PC-3 (cell line): ENCODE measurements around the gene CHAT. TPM values are rescaled to one million over a fixed set of nuclear protein-coding genes. Genes with fewer than 3 reads are reported as not detected.

Experiments used
- ATAC-seq: fragments of 200-7000 bp; cut with Tn5 transposase; 2 replicates; pipeline ENCODE4 v1.9.1; 2020; ENCODE audit warnings: mild to moderate bottlenecking, moderate library complexity
- BruUV-seq: library from RNA; stranded (reverse); fragments of 400-500 nt; replicated peaks from 2 replicates; lab custom pipeline; 2021; lab: Mats Ljungman, UMichigan
- CTCF ChIA-PET: fragments of 300-600 bp; sonication (Branson Sonifier 250); formaldehyde crosslinking; loops from one replicate; lab custom pipeline; 2022; ENCODE audit warnings: antibody characterized with exemption; lab: Charles Lee
- POLR2A ChIA-PET: fragments of 300-600 bp; sonication (Branson Sonifier 250); formaldehyde crosslinking; loops from one replicate; lab custom pipeline; 2022; ENCODE audit warnings: antibody characterized with exemption; ENCODE audit not compliant: unreplicated experiment; lab: Charles Lee
- DNase-seq: peaks from one replicate; pipeline ENCODE4 v3.0.0-alpha.2; 2015
- H2AFZ ChIP-seq: fragments of 300-600 bp; sonication (generic); 2 replicates; pipeline ENCODE4 v1.6.0; 2016; ENCODE audit warnings: antibody characterized with exemption, low read length
- H3F3A ChIP-seq: fragments of 300-600 bp; sonication (generic); one replicate; pipeline ENCODE4 v1.6.0; 2017; ENCODE audit warnings: antibody characterized with exemption, low read length, control low read depth, mild to moderate bottlenecking; ENCODE audit not compliant: unreplicated experiment
- H3K27ac ChIP-seq: fragments of 300-600 bp; sonication (generic); 2 replicates; pipeline ENCODE4 v1.5.1; 2016; ENCODE audit warnings: mild to moderate bottlenecking, low read length
- H3K27me3 ChIP-seq: fragments of 300-600 bp; sonication (generic); 2 replicates; pipeline ENCODE4 v1.6.1; 2016; ENCODE audit warnings: low read length, mixed read lengths
- H3K36me3 ChIP-seq: fragments of 300-600 bp; sonication (generic); 2 replicates; pipeline ENCODE4 v1.6.1; 2016; ENCODE audit warnings: low read depth, mixed run types, low read length, mixed read lengths
- H3K4me1 ChIP-seq: fragments of 300-600 bp; sonication (generic); 2 replicates; pipeline ENCODE4 v1.5.1; 2016; ENCODE audit warnings: low read length; ENCODE audit not compliant: insufficient read depth
- H3K4me2 ChIP-seq: fragments of 300-600 bp; sonication (generic); 2 replicates; pipeline ENCODE4 v1.6.0; 2016; ENCODE audit warnings: low read length
- H3K4me3 ChIP-seq: fragments of 300-600 bp; sonication (generic); 2 replicates; pipeline ENCODE4 v1.5.1; 2016; ENCODE audit warnings: mild to moderate bottlenecking, low read length, mixed read lengths
- H3K79me2 ChIP-seq: fragments of 300-600 bp; sonication (generic); 2 replicates; pipeline ENCODE4 v1.6.1; 2017; ENCODE audit warnings: low read length, mixed read lengths
- H3K9ac ChIP-seq: fragments of 300-600 bp; sonication (generic); 2 replicates; pipeline ENCODE4 v1.6.0; 2016; ENCODE audit warnings: mild to moderate bottlenecking, low read length
- H3K9me2 ChIP-seq: fragments of 300-600 bp; sonication (generic); replicated peaks from 2 replicates; pipeline ENCODE4 v1.6.1; 2016; ENCODE audit warnings: mixed run types, low read length, mixed read lengths
- H3K9me3 ChIP-seq: fragments of 300-600 bp; sonication (generic); 2 replicates; pipeline ENCODE4 v1.6.1; 2016; ENCODE audit warnings: low read length, mixed read lengths
- H4K20me1 ChIP-seq: fragments of 300-600 bp; sonication (generic); 2 replicates; pipeline ENCODE4 v1.6.1; 2016; ENCODE audit warnings: low read length, mixed read lengths
- CTCF ChIP-seq: fragments of 300-600 bp; sonication (generic); conservative IDR thresholded peaks from 2 replicates; pipeline ENCODE4 v1.5.1; 2017; ENCODE audit warnings: antibody characterized with exemption, low read depth, mild to moderate bottlenecking, low read length
- EZH2 ChIP-seq: fragments of 300-600 bp; sonication (generic); IDR thresholded peaks from one replicate; pipeline ENCODE4 v1.6.1; 2017; ENCODE audit warnings: antibody characterized with exemption, mild to moderate bottlenecking, low read length; ENCODE audit not compliant: unreplicated experiment
- EZH2phosphoT487 ChIP-seq: fragments of 300-600 bp; sonication (generic); IDR thresholded peaks from 2 replicates; pipeline ENCODE4 v1.6.1; 2018; ENCODE audit warnings: mild to moderate bottlenecking, antibody characterized with exemption, low read length, borderline replicate concordance
- intact Hi-C: fragments of 100-400 bp; cut with micrococcal nuclease; formaldehyde crosslinking; loops from 2 replicates; pipeline ENCODE4 v1.9.0; 2023
- total RNA-seq: library from RNA; depleted of rRNA; stranded (reverse); fragments of >200 nt; gene quantifications from 2 replicates; pipeline ENCODE4 v1.2.3, GENCODE V29; 2014

CHAT gene
- total RNA-seq, 1 experiment from 2014 or later: not detected

- intact Hi-C loops: no loop called here
- Histone ChIP-seq H3K9me2 (peaks cover 4% of the 10 kb centered on the region; the same call in 1 of the 2 replicates), H3K36me3 (no peaks in the 10 kb centered on the region; the same call in 1 of the 2 replicates), H3K27ac (no peak overlapping the region), H3K27me3 (no peaks in the 10 kb centered on the region), H4K20me1 (no peaks in the 10 kb centered on the region), H3K4me1 (peaks cover 5% of the 10 kb centered on the region; the same call in 1 of the 2 replicates), H3K4me3 (no peak overlapping the region), H3K4me2 (no peak overlapping the region), H3F3A (no peaks in the 10 kb centered on the region), H2AFZ (no peak overlapping the region), H3K9ac (no peak overlapping the region), H3K79me2 (no peaks in the 10 kb centered on the region), H3K9me3 (peaks cover 13% of the 10 kb centered on the region; the same call in 1 of the 2 replicates)
- ChIA-PET POLR2A (no interaction called here), CTCF (no interaction called here)
- no peak for DNase-seq
- ATAC-seq: no peak
- no TSS peak for BruUV-seq
- TF ChIP-seq EZH2phosphoT487 (no peak), EZH2 (no peak), CTCF (no peak)
Measured at GRCh38 chr10:49572594-49573114, 41.2 kb upstream of the CHAT start.

DNA sequence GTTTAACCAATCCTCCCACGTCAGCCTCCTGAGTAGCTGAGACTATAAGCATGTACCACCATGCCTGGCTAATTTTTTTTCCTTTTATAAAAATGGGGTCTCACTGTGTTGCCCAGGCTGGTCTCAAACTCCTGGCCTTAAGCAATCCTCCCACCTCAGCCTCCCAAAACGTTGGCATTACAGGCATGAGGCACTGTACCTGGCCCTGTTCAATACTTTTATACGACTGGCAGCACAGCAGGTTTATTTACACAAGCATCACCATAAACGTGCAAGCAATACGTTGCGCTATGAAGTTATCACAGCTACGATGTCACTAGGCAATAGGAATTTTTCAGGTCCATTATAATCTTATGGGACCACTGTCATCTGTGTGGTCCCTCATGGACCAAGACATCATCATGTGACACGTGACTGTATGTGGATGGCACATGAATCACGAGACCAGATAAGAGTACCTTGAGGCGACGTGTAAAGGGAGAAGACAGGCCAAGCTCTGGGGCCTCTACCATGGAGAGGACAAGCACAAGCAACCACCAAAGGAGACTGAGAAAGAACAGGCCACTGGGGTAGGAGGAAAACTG is 38.3 kb upstream of the CHAT start:
- H2AFZ ChIP-seq: no peak overlapping the region
- POLR2A ChIA-PET: no interaction called here
- H3K4me2 ChIP-seq: no peak overlapping the region

More for the DNA sequence above, 38.3 kb upstream of the CHAT start:
- DNase-seq: no peak
- CTCF ChIA-PET: no interaction called here
- Histone ChIP-seq H3K9me2 (peaks cover 3% of the 10 kb centered on the region; the same call in 1 of the 2 replicates), H3K79me2 (no peaks in the 10 kb centered on the region), H3K4me3 (no peak overlapping the region), H3K9ac (no peak overlapping the region), H3K9me3 (no peaks in the 10 kb centered on the region), H3K27ac (no peak overlapping the region), H3K27me3 (no peaks in the 10 kb centered on the region), H4K20me1 (no peaks in the 10 kb centered on the region), H3F3A (no peaks in the 10 kb centered on the region), H3K4me1 (peaks cover 5% of the 10 kb centered on the region; the same call in 1 of the 2 replicates), H3K36me3 (no peaks in the 10 kb centered on the region)
- no TSS peak for BruUV-seq
- TF ChIP-seq EZH2 (no peak), CTCF (no peak)
- intact Hi-C loops: no loop called here
- ATAC-seq: no peak
